ENCODE results near the gene CD320.
"Not testable (repeated sequence)": the region's sequence is repeated elsewhere in the genome, so short reads cannot be mapped to it uniquely, and the experiment has no call there.

CD320 gene

DNA sequence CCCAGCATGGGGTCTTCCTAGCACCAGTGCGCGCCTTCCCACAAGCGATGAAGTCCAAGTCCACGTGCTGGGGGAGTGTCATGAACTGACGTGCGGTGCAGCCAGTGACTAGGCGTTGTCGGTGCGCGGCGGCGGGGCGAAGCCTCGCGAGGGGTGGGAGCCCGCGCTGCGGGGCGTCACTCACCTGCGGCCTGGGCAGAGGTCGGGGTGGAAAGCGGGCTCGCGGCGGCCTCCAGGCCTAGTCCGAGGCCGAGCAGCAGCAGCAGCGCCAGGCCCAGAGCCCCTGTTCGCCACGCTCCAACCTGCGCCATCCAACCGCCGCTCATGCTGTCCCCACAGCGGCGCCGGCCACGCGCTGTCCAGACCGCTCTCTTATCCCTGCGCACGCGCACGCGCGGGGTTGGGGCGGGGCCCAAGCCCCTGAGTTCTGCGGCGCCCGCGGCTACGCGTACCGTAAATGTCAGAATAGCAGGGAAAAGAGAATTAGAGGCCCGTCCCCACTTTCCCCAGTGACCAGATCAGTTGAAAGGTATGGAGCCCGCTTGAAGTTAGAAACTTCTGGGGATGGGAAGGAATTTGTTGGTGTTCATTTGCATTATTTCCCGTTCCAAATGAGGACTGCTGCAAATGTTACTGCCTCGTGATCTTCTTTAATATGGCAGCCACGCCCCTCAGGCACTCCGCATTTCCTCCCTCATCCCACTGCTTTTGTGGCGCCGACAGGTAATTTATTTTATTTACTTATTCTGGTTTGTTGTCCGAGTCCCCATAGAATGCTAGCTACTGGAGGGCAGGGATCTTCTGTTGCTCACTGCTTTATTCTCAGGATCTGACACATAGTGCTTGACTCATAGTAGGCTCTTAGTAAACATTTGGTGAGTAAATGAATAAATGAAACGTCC lies at the start of gene CD320:
CD320 (minus strand) TSS at position 394 of the 902 bp plus-strand sequence; CDS start at position 326, 68 bp downstream.
- peak; percentile 80 to 86 for DNase-seq

DNA sequence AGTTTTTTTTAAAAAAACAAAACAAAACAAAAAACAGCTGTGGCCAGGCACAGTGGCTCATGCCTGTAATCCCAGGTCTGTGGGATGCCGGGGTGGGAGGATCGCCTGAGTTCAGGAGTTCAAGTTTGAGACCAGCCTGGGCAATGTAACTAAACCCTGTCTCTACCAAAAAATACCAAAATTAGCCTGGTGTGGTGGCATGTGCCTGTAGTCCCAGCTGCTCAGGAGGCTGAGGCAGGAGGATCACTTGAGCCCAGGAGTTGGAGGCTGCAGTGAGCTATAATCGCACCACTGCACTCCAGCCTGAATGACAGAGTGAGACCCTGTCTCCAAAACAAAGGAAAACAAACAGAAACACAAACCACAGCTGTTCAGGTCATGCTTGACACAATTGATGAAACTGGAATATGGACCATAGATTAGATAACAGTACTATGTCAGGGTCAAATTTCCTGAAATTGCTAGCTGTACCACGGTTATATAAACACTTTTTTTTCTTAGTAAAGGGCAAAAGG lies 48.9 kb upstream of the CD320 start:
- no peak for DNase-seq

DNA sequence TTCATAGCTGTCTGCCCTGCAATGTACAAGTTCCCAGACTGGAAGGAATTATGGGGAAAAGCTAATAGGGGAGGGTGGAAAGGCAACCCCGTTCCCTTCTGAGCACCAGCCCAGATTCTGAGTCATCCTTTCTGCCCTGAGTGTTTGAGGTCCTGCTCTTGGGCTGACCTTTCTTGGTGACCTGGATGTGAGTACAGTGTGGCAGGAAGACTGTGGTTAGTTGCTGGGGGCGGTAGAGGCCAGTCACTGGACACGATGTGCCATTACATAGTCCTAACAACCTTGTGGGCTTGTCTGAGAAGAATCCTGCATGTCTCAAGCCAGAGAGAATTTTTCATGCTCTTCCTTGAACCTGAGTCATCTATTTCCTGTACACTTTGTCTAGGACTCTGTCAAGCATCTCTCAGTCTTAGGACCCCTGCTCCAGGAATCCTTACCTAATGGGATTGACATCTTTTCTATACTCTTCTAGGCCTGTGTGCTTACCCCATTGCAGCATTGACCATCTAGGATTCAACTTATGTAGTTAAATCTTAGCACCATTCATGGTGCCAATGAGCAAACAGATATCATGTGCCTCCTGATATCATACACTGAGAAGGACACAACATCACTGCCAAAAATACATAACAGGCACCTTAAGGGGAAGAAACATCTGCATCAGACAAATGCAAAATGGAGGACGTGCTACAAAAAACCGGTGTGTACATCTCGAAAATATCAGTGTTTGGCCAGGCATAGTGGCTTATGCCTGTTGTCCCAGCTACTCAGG lies 47.7 kb upstream of the CD320 start:
- no peak for DNase-seq

GRCh38 chr19:8352845-8353244 lies 44.7 kb upstream of the CD320 start:
- DNase-seq: not testable (repeated sequence)

DNA sequence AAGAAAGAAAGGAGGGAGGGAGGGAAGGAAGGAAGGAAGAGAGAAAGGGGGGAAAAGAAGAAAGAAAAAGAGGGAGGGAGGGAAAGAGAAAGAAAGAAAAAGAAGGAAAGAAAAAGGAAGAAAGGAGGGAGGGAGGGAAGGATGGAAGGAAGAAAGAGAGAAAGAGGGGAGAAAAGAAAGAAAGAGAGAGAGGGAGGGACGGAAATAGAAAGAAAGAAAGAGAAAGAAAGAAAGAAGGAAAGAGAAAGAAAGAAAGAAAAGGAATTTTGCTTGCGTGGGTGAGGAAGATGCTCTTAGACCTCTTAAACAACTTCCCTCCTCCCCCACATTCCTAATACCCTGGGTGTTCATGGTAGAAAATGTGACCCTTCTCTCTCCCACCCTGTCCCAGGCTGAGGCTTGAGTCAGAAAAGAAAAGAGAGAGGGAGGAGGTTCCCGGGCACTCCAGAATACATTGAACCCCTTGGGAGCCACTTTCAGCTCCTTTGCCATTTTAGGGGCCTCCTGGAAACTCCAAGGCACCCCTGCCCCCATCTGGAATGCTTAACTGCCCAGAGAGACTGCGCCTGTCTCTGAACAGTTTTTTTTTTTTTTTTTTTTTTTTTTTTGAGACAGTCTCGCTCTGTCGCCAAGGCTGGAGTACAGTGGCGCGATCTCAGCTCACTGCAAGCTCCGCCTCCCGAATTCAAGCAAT lies 44.1 kb upstream of the CD320 start:
- no peak for DNase-seq

DNA sequence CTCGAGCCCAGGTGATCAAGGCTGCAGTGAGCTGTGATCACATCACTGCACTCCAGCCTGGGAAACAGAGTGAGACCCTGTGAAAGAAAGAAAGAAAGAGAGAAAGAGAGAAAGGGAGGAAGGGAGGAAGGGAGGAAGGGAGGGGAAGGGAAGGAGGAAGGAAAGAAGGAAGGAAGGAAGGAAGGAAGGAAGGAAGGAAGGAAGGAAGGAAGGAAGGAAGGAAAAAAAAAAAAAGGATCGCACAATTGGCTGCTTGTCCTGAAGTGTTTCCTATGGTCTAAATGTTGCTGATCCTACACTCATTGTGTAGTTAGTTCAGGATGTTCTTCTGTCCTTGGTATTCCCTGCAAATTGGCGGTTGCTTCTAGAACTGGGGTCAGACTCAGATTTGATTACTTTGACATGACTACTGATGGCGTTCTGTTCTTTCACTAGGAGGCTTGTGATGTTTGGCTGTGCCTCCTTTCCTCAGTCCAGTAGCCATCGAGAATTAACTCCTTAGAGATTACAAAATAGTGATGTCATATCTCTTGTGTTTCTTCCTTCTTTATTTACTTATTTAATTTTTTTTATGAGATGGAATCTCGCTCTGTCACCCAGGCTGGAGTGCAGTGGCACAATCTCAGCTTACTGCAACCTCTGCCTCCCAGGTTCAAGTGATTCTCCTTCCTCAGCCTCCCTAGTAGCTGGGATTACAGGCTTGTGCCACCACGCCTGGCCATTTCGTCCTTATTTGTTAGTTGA lies 41.6 kb upstream of the CD320 start:
- DNase-seq: not testable (repeated sequence)

DNA sequence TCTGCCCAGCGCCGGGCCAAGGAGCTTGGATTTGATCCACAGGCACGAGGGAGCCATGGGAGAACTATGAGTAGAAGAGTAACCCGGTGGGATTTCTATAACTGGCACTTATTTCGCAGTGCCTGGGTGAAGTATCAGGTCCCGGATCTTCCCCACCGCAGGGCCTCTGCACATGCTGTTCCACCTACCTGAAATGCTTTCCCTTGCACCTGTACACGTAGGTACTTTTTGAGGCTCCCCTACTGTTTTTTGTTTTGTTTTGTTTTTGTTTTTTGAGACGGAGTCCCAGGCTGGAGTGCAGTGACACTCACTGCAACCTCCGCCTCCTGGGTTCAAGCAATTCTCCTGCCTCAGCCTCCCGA lies 35.3 kb upstream of the CD320 start:
- no peak for DNase-seq

DNA sequence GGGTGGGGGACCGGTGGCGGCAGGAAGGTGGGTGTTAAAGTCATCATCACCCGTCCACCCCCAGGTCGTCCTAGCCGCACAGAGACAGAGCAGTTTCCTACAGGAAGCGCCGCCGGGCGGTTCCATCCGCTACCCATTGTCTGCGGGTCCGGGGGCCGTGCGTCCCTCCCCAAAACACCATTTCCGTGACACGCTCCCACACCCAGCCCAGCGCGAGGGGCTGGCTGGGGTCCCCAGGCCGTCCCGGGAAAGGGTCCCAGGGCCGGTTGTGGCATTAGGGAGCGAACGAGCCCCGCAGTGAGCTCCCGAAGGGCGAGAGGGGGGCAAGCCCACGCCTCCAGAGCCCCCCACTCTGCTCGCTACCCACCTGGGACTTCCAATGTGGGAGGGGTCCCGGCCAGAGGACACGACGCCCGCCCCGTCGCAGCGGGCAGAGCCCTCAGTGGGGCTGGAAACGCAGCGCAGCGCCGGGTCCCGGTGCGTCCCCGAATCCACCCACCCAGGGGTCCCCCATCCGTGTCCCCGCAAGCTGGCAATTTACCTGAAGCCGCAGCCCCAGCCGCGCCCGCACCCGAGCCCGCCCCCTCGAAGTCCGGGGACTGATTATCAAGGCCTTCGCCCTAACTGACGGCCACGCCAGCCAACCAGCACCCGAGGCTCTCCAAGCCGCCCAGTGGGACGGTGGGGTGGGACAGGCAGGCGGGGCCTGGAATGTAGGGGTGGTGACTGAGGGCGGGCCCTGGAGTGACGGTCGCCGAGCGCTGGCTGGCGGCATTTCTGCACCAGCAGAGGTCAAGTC lies 34.7 kb upstream of the CD320 start, which contains the start of gene KANK3:
KANK3 (minus strand) TSS at position 579 of the 799 bp plus-strand sequence. CDS start 5,434 bp downstream, outside the sequence.
- peak; percentile 93 to 94 for DNase-seq

DNA sequence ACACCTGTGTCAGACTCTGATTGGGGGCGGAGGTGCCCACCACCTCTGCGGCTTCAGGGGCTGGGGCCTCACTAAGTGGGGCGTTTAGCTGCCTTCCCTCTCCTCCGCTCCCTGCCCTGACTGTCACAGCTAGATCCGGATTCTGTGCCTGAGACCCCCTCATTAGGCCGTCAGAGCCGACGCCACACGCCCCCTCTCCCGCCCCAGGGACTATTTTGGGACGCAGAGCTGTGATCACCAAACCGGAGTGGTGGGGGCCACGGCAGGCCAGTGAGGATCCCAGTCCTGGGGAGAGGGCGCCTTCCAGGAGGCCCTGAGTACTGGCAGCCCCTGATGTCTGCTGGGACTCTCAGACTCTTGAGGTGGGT lies 34.1 kb upstream of the CD320 start:
- DNase-seq: no peak

GRCh38 chr19:8341504-8341903 lies 33.3 kb upstream of the CD320 start:
- not testable (repeated sequence) for DNase-seq

DNA sequence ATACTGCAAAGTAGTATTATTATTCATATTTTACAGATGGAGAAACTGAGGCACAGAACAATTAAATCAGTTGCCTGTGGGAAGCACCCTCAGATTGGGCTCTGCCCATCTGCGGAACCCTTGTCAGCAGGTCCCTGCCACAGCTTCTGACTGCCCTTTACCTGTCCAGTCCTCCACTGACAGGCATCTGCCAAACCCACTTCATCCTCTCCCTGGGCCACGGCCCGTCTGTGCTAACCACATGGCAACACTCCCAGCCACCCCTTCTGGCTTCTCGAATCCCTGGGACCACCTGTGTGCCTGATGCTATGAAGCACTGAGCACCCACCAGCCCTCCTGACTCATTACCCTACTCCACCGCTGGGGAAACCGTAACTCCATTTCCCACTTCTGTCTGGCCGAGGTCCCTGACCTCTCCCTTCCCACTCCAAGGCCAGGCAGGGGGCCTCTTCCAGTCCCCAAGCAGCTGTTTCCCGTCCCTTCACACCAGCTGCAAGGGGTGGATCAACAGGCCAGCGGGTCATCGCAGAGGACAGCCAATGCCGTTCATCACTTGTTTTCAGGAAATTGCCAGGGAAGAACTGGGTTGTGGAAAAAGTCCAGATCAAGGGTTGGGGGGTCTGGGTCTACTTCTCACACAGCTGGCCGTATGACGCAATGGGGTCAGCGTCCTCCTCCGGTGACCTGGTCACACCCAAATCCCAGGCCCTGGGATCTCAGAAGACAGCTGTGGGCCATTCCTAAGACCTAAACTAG lies 32.4 kb upstream of the CD320 start:
- no peak for DNase-seq

- no peak for DNase-seq
These were observed 30.7 kb upstream of the CD320 start for GRCh38 chr19:8338835-8339234.

DNA sequence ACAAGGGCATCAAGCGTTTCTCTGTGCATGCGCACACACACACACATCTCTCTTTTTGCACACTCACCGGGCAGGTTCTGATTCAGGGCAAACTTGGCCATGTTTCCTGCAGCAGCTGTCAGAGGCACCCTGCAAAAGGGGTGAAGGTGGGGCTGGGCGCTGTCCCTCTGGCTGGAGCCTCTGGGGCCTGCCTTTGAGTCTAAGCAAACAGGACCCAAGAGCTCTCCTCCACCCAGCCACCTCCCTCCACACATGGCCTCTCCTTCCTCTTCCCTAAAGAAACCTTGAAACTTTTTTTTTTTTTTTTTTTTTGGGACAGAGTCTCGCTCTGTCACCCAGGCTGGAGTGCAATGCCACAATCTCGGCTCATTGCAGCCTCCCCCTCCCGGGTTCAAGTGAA lies 29.6 kb upstream of the CD320 start:
- DNase-seq: no peak

GRCh38 chr19:8336660-8337059 lies 28.5 kb upstream of the CD320 start:
- no peak for DNase-seq

DNA sequence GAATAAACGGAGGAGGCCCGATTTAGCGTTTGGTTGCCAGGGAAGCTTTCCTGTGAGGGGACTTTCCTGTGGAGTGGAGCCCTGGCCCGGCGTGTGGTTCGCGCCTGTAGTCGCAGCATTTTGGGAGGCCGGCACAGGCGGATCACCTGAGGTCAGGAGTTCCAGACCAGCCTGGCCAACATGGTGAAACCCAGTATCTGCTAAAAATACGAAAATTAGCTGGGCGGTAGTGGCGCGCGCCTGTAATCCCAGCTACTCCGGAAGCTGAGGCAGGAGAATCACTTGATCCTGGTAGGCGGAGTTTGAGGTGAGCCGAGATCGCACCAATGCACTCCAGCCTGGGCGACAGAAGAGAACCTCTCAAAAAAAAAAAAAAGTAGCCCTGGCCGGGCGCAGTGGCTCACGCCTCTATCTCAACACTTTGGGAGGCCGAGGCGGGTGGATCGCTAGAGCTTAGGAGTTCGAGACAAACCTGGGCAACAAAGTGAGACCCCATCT lies 28.0 kb upstream of the CD320 start:
- DNase-seq: no peak

GRCh38 chr19:8335343-8336071 lies 27.3 kb upstream of the CD320 start:
- DNase-seq: no peak

- DNase-seq: peak in 1 of 2 donors; percentile 28
These were observed 26.5 kb upstream of the CD320 start for GRCh38 chr19:8334458-8335342.

DNA sequence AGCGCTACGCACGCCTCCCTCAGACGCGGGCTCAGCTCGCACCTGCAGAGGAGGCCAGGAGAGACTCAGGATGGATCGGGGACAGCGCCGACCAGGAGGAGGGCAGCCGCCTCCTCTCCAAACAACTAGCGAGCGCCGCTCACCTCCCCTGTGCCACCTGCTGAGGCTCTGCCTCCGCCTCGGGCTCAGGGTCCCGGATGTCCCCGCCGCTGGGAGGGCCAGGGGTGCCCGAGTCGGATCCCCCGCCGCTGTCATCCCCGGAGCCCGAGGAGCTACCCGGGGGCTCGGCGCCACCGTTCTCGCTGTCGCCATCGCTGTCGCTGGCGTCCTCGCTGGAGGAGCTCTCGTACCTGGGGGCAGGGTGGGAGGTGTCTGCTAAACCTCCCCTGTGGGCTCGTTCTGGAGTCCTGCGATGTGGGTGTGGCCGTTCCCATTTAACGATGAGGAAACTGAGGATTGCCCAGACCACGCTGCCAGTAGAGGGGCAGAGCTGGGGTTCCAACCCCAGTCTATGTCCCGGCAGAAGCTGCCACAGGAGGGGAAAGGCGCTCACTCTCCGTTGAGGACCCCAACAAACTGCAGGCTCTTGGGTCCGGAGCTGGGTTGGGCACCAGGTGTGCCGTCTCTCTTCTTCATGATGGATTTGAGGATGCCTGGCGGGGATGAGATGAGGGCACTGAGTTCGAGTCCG lies 25.8 kb upstream of the CD320 start:
- DNase-seq: no peak
